GM19035 (cell line): ENCODE data around the gene ZNF764.
"Not testable (repeated sequence)": the region's sequence is repeated elsewhere in the genome, so short reads cannot be mapped to it uniquely, and the experiment has no call there.

Experiments
- ATAC-seq: cut with Tn5 transposase; IDR thresholded peaks from one replicate; pipeline ENCODE4 v1.9.1; 2021; ENCODE audit not compliant: unreplicated experiment

The ZNF764 gene

GRCh38 chr16:30557957-30558788 is at the start of gene ZNF764:
Gene ZNF764, minus strand, starts transcription at chr16:30558374. Its CDS starts 192 bp downstream, at chr16:30558182.
- peak; percentile 93 for ATAC-seq

- ATAC-seq: no peak
These were observed 47.8 kb upstream of the ZNF764 start for GRCh38 chr16:30606004-30606403.

- ATAC-seq: no peak
These were observed 47.0 kb upstream of the ZNF764 start for GRCh38 chr16:30605158-30605557.

DNA sequence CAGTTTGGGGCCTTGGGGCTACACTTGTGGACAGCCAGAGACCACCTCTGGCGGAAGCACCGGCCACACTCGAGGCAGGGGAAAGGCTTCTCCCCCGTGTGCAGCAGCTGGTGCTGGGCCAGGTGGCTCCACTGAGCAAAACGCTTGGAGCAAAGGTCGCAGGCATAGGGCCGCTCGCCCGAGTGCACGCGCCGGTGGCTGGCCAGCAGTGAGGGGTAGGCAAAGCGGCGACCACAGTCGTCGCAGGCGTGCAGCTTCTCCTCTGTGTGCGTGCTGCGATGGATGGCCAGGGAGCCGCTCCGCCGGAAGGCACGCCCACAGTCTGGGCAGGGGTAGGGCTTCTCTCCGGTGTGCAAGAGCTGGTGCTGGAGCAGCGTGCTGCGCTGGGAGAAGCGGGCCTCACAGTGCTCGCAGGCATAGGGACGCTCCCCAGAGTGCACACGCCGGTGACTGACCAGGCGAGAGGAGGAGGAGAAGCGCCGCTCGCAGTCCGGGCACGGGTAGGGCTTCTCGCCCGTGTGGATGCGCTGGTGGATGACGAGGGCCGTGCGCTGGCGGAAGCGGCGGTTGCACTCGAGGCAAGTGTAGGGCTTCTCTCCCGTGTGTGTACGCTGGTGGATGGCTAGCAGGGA is 46.3 kb upstream of the ZNF764 start:
- ATAC-seq: no peak

- ATAC-seq: no peak
These were observed 45.8 kb upstream of the ZNF764 start for GRCh38 chr16:30603945-30604315.

- no peak for ATAC-seq
These were observed 44.6 kb upstream of the ZNF764 start for GRCh38 chr16:30602616-30603277.

DNA sequence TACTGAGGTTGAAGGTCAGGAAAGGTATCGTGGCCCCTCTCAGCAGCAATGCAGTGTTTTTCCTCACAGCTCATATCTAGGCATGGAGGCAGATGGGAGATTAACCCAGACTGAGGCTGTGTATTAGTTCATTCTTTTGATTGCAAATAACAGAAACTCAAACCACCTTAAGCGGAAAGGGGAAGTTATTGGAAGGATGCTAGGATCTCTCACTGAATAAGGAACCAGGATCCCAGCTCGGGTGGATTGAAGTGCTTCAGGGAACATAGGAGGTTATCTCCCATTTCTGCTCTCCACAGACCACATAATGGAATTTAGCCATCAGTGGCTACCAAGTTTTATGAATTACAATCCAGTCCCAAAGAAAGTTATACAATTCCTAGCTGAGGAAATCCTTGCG is 43.8 kb upstream of the ZNF764 start:
- ATAC-seq: no peak

DNA sequence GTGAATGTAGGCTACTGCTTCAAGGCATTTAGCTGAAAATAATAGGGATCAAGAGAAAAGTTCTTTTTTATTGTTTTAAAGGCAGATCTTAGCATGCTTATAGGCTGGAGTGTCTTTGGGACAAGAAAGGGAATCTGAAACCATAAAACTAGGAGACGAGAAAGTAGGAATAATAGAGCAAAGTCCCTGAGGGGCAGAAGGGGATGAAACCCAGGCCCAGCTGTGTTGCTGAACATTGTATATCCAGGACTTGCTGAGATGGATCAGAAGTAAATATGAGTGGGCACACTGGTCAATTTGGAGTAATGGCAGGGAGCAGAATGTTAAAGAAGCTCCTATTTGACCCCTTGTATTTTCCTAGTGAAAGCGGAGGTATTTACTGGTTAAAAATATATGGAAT is 42.8 kb upstream of the ZNF764 start:
- ATAC-seq: no peak

DNA sequence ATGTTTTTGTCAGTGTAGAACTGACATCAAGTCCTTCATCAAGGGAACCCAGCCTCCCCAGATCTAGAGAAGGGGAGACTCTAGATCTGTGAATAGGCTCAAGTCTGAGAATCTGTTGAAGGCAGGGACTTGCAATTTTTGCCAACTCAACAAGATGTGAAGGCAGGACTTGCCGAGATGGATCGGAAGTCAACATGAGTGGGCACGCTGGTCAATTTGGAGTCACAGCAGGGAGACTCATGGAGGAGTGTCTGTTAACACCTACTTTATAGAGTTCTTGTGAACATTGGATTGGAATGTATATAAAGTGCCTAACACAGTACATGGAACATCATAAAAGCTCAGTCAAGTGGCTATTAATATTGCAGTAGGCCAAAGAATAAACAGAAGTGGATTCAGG is 42.0 kb upstream of the ZNF764 start:
- no peak for ATAC-seq

GRCh38 chr16:30592871-30593270 is 34.7 kb upstream of the ZNF764 start:
- ATAC-seq: no peak

- not testable (repeated sequence) for ATAC-seq
These were observed 32.7 kb upstream of the ZNF764 start for GRCh38 chr16:30590869-30591268.

DNA sequence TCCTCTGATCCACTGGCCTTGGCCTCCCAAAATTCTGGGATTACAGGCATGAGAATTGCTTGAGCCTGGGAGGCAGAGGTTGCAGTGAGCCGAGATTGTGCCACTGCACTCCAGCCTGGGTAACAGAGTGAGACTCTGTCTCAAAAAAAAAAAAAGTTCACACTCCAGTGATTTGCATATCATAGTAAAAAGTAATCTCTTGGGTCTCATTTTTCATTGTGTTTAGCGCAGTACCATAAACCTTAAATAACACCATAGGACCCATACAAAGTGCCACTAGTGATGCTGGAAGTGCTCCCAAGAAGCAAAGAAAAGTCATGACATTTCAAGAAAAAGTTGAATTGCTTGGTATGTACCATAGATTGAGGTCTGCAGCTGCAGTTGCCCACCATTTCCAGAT is 31.4 kb upstream of the ZNF764 start:
- not testable (repeated sequence) for ATAC-seq

GRCh38 chr16:30588651-30589050 is 30.5 kb upstream of the ZNF764 start:
- no peak for ATAC-seq

DNA sequence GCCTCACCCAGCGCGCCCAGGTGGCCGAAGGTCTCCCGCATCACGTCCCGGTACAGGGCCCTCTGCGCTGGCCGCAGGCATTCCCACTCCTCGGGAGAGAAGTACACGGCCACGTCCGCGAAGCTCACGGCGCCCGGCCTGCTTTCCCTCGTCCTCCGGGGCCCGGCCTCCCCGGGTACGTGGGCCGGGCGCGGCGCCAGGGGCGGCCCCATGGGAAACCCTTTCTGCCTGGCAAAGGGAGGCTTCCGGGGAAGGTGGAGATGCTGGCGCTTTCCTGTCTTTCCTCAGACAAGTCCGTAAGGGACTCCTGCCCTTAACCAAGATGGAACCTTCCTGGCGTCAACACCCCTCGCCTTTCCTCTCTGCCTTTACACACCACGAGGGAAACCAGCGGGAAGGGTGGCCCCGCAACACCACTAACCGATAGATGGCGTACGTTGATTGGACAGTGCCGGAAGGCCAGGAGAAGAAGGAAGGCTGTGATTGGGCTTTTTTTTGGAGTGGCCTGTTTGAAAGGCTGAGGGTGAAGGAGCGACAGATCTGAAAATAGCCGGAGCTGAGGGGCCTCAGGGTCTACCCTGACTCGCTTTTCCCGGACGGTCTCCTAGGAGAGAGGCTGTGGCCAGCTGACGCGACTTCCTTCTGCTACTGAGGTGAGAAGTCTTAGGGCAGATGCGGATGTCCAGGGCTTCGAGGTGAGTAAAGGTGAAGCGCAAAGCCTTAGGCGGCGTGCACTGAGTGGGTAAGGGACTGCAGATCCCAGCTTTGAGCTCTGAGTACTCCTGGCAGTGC is 27.4 kb upstream of the ZNF764 start, which contains the start of gene ZNF785:
Gene ZNF785 (minus strand): TSS at position 298 of the 792 bp plus-strand sequence. CDS start 86 bp downstream, at position 212.
- ATAC-seq: peak; percentile 86

DNA sequence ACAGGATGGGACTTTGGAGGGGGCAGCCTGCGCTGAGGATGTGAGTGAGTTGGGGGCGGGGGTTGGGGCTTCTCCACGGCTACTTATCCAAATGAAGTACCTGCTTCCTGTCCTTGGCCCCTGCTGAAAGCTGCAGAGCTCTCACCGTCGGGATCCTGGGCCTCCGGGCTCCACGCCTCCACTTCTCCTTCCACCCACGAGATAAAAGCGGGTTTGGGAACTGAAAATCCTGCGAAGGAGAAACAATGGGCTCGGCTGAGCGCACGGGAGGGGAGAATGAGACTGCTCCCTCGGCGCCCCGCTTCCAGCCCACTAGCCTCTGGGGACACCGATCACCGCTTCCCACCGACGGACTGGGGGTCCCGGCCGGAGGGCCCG is 26.8 kb upstream of the ZNF764 start:
- ATAC-seq: peak; percentile 42

DNA sequence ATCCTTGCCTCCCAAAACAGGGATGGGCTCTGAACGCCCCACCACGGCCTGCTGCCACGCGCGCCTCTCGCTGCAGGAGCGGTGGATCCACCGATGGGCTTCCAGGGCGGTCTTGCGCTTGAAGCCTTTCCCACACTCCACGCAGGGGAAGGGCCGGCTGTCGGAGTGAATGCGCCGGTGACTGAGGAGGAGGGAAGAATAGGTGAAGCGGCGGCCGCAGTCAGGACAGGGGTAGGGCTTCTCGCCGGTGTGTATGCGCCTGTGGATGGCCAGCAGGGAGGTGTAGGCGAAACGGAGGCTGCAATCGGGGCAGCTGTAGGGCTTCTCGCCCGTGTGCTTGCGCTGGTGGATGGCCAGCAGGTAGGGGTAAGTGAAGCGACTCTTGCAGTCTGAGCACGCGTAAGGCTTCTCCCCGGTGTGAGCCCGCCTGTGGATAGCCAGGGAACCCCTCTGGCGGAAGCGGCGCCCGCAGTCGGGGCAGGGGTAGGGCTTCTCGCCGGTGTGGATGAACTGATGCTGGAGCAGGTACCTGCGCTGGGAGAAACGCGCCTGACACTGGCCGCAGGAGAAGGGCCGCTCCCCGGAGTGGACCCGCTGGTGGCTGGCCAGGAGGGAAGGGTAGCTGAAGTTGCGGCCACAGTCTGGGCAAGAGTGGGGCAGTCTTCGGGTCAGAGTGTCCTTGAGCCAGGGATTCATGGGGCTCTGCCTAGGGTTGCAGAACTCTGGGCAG is 24.6 kb upstream of the ZNF764 start:
- no peak for ATAC-seq

GRCh38 chr16:30581457-30581856 is 23.3 kb upstream of the ZNF764 start:
- ATAC-seq: no peak

- ATAC-seq: no peak
These were observed 16.5 kb upstream of the ZNF764 start for GRCh38 chr16:30574678-30575077.

DNA sequence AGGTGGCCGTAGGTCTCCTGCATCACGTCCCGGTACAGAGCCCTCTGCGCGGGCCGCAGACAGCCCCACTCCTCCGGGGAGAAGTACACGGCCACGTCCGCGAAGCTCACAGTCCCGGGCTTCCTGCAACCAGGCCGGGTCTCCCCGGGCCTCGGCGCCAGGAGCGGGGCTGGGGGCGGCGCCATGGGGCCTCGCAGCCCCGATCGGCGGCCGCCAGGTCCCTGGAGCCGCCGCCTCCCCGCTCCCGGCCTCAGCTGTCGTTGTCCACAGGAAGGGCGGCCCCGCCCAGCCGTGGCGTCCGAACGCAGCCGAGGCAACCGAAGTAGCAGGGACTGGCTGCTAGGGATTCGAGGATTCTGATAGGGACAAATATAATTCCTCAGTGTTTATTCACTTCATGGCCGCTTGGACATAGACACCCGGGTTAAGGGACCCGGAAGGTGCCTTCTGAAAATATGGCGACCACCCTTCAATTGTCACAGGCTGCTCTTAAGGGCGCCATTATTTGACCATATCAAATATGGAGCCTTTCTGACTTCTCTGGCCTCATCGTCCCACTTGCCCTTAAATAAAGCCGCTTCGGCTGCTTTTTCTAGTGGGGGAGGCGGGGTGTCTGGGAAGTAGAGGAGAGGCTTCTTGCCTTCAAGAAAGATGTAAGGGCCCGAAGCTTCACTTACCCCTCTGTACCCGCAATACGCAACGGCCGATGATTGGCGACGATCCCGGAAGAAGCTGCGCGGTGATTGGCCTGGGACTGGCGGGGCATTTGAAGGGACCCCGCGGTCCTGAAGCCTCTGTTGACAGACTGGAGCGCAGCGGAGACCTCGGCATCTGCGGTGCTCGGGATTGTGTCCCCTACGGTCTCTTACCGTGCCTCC is 13.5 kb upstream of the ZNF764 start, which contains the start of gene ZNF688:
Gene ZNF688 (minus strand): TSS at position 270 of the 878 bp plus-strand sequence. CDS start 85 bp downstream, at position 185.
- peak; percentile 78 for ATAC-seq
